Body of pancreas (tissue), 4 donors: ENCODE data around the gene TMEM117. TPM values are rescaled to one million over a fixed set of nuclear protein-coding genes. Genes with fewer than 3 reads are reported as not detected.

Experiments used
- ATAC-seq: fragments of 150-250 bp; one replicate; pipeline ENCODE4 v1.9.1; 2016
- DNase-seq, 4 donors: peaks; one replicate each; pipeline ENCODE4 v3.0.0-alpha.2; 2019
- H3K27ac ChIP-seq, 4 donors: fragments of 200-600 bp; sonication (generic); 1 replicate in 3 of 4; 2 replicates in 1 of 4; pipeline versions ENCODE4 v1.5.1 to v1.6.1; 2016 to 2019; ENCODE audit warnings: mild to moderate bottlenecking in 1 of 4, mixed read lengths in 1 of 4, moderate library complexity in 1 of 4
- H3K27me3 ChIP-seq, 2 donors: fragments of 200-600 bp; sonication (generic); one replicate each; pipeline ENCODE4 v1.6.0; 2016; ENCODE audit warnings: mild to moderate bottlenecking in 1 of 2
- H3K36me3 ChIP-seq, 2 donors: fragments of 200-600 bp; sonication (generic); replicated peaks in 1 of 2; 2 replicates each; pipeline ENCODE4 v1.5.1; 2016; ENCODE audit warnings: low read depth in 2 of 2; ENCODE audit not compliant: insufficient read depth in 1 of 2
- H3K4me1 ChIP-seq: fragments of 200-600 bp; sonication (generic); one replicate; pipeline ENCODE4 v1.6.0; 2016
- H3K4me3 ChIP-seq, 2 donors: fragments of 200-600 bp; sonication (generic); 1 replicate in 1 of 2; 2 replicates in 1 of 2; pipeline ENCODE4 v1.5.1; 2016 to 2019
- H3K9me3 ChIP-seq, 3 donors: fragments of 200-600 bp; sonication (generic); 1 replicate in 2 of 3; 2 replicates in 1 of 3; pipeline ENCODE4 v1.5.1; 2016
- CTCF ChIP-seq, 7 experiments: fragments of 450-650 bp in 4 of 7; fragments of 200-600 bp in 3 of 7; sonication (generic) in 3 of 7; IDR thresholded peaks; one replicate each; pipeline ENCODE4 v1.5.1; 2016 to 2019; ENCODE audit warnings: antibody characterized with exemption in 7 of 7
- POLR2A ChIP-seq, 3 donors: fragments of 450-650 bp; IDR thresholded peaks; one replicate each; pipeline ENCODE4 v1.6.1; 2016; ENCODE audit warnings: antibody characterized with exemption in 3 of 3, mild to moderate bottlenecking in 2 of 3
- WGBS, 2 donors: methylation state at CpG; one replicate each; pipeline ENCODE4 v1.1.5; 2017; 5-methylcytosine and 5-hydroxymethylcytosine counted together
- intact Hi-C: fragments of 100-400 bp; cut with DNase I; formaldehyde crosslinking; loops from one replicate; pipeline ENCODE4 v1.15.1; 2023
- total RNA-seq, 2 donors: library from RNA; depleted of rRNA; stranded (reverse); fragments of >200 nt; gene quantifications; one replicate each; pipeline ENCODE4 v1.1.0, GENCODE V29; 2016

The TMEM117 gene
- total RNA-seq, 2 donors from 2014 or later, result 19.2 to 23.4 TPM

- H3K9me3 ChIP-seq, result no peaks in the 10 kb centered on the region
- no peaks in the 10 kb centered on the region for H3K4me1 ChIP-seq
- H3K4me3 ChIP-seq, result no peak overlapping the region
- no peak overlapping the region for H3K27ac ChIP-seq
- H3K36me3 ChIP-seq, result no peaks in the 10 kb centered on the region
- no peak for TF ChIP-seq POLR2A (IDR thresholded peaks at IDR 0.05)
- TF ChIP-seq CTCF (IDR thresholded peaks at IDR 0.05), result no peak
- no peaks in the 10 kb centered on the region for H3K27me3 ChIP-seq
- DNase-seq (no peak), ATAC-seq (no peak)
- intact Hi-C loops, result no loop called here
- 87 to 89% methylated on average over 3 of the region's 3 CpGs for WGBS, 2 donors
These were observed 140.1 kb downstream of the TMEM117 start for GRCh38 chr12:43976027-43976426.

- DNase-seq, result no peak
- no peak for TF ChIP-seq CTCF (IDR thresholded peaks at IDR 0.05)
- no peak for TF ChIP-seq POLR2A (IDR thresholded peaks at IDR 0.05)
- 85 to 92% methylated on average over 2 of the region's 2 CpGs for WGBS, 2 donors
- Histone ChIP-seq H3K36me3 (no peaks in the 10 kb centered on the region), H3K4me3 (no peak overlapping the region), H3K9me3 (no peaks in the 10 kb centered on the region), H3K27me3 (no peaks in the 10 kb centered on the region), H3K27ac (no peak overlapping the region), H3K4me1 (no peaks in the 10 kb centered on the region)
- intact Hi-C loops, result no loop called here
- ATAC-seq, result no peak
These were observed 142.7 kb downstream of the TMEM117 start for GRCh38 chr12:43978556-43978955.

- ATAC-seq (no peak), DNase-seq (no peak)
- Histone ChIP-seq H3K36me3 (no peaks in the 10 kb centered on the region), H3K27me3 (no peaks in the 10 kb centered on the region), H3K27ac (no peak overlapping the region), H3K4me1 (no peaks in the 10 kb centered on the region), H3K9me3 (no peaks in the 10 kb centered on the region), H3K4me3 (no peak overlapping the region)
- 86 to 95% methylated on average over 3 of the region's 3 CpGs for WGBS, 2 donors
- TF ChIP-seq CTCF (IDR thresholded peaks at IDR 0.05) (no peak), POLR2A (IDR thresholded peaks at IDR 0.05) (no peak)
- intact Hi-C loops, result no loop called here
These were observed 143.6 kb downstream of the TMEM117 start for GRCh38 chr12:43979450-43979849.

GRCh38 chr12:43980627-43981191 is 144.8 kb downstream of the TMEM117 start:
- no peaks in the 10 kb centered on the region for H3K9me3 ChIP-seq
- H3K4me3 ChIP-seq, result no peak overlapping the region
- intact Hi-C loops, result no loop called here
- no peaks in the 10 kb centered on the region for H3K27me3 ChIP-seq
- TF ChIP-seq POLR2A (IDR thresholded peaks at IDR 0.05), result no peak
- TF ChIP-seq CTCF (IDR thresholded peaks at IDR 0.05), result no peak
- no peak overlapping the region for H3K27ac ChIP-seq
- no peak for DNase-seq
- no peaks in the 10 kb centered on the region for H3K4me1 ChIP-seq
- no peak for ATAC-seq
- no peaks in the 10 kb centered on the region for H3K36me3 ChIP-seq
- 51 to 56% methylated on average over 6 of the region's 6 CpGs for WGBS, 2 donors

DNA sequence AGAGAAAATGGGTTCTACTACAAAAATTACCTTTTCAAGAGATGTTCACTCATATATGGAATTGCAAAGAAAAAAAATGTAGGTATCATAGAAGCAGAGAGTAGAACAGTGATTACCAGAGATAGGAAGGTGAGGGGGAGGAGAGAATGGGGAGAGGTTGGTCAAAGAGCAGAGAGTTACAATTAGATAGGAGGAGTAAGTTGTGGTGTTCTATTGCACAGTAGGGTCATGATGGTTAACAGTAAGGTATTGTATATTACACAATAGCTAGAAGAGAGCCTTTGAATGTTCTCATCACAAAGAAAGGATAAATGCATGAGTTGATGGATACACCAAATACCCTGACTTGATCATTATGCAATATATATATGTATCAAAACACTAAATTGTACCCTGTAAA is 145.8 kb downstream of the TMEM117 start:
- intact Hi-C loops, result no loop called here
- H3K4me3 ChIP-seq, result no peak overlapping the region
- no peaks in the 10 kb centered on the region for H3K36me3 ChIP-seq
- no peak for TF ChIP-seq CTCF (IDR thresholded peaks at IDR 0.05)
- no peak for TF ChIP-seq POLR2A (IDR thresholded peaks at IDR 0.05)
- DNase-seq, result no peak
- no peaks in the 10 kb centered on the region for H3K4me1 ChIP-seq
- ATAC-seq, result no peak
- H3K27me3 ChIP-seq, result no peaks in the 10 kb centered on the region
- no peak overlapping the region for H3K27ac ChIP-seq
- H3K9me3 ChIP-seq, result no peaks in the 10 kb centered on the region
